Measurements from ENCODE around the gene FBRSL1.

Gene FBRSL1

DNA sequence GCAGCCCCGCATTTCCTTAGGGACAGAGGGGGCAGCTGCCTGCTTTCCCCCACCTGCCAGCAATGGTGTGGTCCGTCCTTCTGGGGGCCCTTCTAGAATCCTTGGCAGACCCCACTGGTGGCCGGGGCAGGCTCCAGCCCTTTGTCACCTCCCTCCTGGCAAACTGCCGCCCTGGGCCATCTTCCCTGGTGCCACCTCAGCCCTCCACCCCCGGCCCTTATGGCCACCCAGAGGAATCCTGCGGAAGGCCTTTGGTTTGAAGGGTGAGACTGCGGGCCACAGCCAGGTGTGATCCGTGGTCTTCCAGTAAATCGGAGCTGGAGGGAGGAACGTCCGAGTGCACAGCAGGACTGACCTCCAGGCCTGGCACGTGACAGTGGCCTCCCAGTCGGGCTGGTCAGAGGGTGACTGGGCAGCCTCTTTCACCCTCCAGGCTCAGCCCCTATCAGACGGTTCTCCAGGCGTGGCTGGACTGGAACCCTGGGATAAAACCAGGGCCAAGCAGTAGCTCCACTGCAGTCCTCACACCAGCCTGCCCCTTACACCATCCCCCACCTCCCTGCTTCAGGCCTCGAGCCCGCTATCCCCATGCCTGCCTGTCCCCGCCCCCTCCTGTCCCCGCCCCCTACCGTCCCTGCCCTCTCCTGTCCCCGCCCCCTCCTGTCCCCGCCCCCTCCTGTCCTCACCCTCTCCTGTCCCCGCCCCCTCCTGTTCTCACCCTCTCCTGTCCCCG is 12.4 kb downstream of the FBRSL1 start:
- Histone ChIP-seq H2AK5ac (ENCODE audit: low read depth, low read length) (peak overlapping the region; percentile 76), H3K36me3 (replicated peaks in 1 of 2; ENCODE audit: control insufficient read depth in 2 of 2, insufficient read depth in 2 of 2, low read length in 2 of 2) (no peaks in the 10 kb centered on the region), H2BK15ac (ENCODE audit: low read length) (peak overlapping the region; percentile 6), H4K91ac (ENCODE audit: low read depth, low read length, poor library complexity) (peak overlapping the region; percentile 5), H3K4ac (ENCODE audit: low read length) (no peak overlapping the region), H2BK5ac (ENCODE audit: low read length) (no peak overlapping the region), H3K4me1 (ENCODE audit: control insufficient read depth in 2 of 2, insufficient read depth in 1 of 2, low read depth in 1 of 2, low read length in 2 of 2) (peaks cover 29 to 35% of the 10 kb centered on the region in 2 donors), H3K4me3 (ENCODE audit: low read length in 2 of 2) (no peak overlapping the region), H3K4me2 (ENCODE audit: insufficient read depth, low read length, poor library complexity, severe bottlenecking) (no peak overlapping the region), H3K18ac (ENCODE audit: low read length) (peak overlapping the region; percentile 52), H3K9me3 (replicated peaks in 1 of 2; ENCODE audit: control insufficient read depth in 2 of 2, insufficient read depth in 1 of 2, low read depth in 1 of 2, low read length in 2 of 2) (no peaks in the 10 kb centered on the region), H3K27me3 (ENCODE audit: control insufficient read depth in 3 of 3, insufficient read depth in 3 of 3, low read depth in 1 of 3, low read length in 3 of 3) (no peaks in the 10 kb centered on the region), H2BK120ac (ENCODE audit: low read depth, low read length) (no peak overlapping the region), H4K8ac (ENCODE audit: low read depth, low read length) (no peak overlapping the region), H3K23ac (ENCODE audit: low read depth, low read length, poor library complexity) (peak overlapping the region; percentile 4), H3K14ac (ENCODE audit: low read length) (no peak overlapping the region), H3K27ac (replicated peaks; ENCODE audit: low read length) (no peak overlapping the region), H2BK12ac (ENCODE audit: low read length) (no peak overlapping the region), H2AFZ (ENCODE audit: low read length) (no peak overlapping the region), H3K79me1 (ENCODE audit: low read depth, low read length) (peaks cover 57% of the 10 kb centered on the region), H3K9ac (ENCODE audit: low read depth, low read length, poor library complexity) (peak overlapping the region; percentile 75)
- DNase-seq (ENCODE audit: low spot score), result peak; percentile 23
- no CpG with 5 or more reads among the region's 24 CpGs for WGBS, 2 donors (ENCODE audit: extremely low coverage in 2 of 2, insufficient read length in 2 of 2, insufficient replicate concordance in 1 of 2)

DNA sequence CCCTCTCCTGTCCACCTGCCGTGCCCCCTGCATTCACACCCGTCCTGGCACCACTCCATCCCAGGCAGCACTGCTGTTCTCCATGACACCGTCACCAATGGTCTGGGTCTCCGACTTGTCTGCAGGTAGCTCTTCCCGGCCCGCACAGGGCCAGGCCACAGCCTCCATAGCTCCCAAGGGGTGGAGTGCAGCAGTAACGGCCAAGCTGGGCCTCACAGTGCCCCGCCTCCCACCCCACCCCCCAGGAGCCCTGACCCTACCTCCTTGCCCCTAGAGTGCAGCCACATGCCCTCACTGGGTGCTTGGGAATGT is 12.9 kb downstream of the FBRSL1 start:
- Histone ChIP-seq H3K18ac (ENCODE audit: low read length) (peak overlapping the region; percentile 85), H2AK5ac (ENCODE audit: low read depth, low read length) (peak overlapping the region; percentile 81), H3K4me2 (ENCODE audit: insufficient read depth, low read length, poor library complexity, severe bottlenecking) (no peak overlapping the region), H2AFZ (ENCODE audit: low read length) (no peak overlapping the region), H3K27ac (replicated peaks; ENCODE audit: low read length) (no peak overlapping the region), H3K9ac (ENCODE audit: low read depth, low read length, poor library complexity) (peak overlapping the region; percentile 44), H3K9me3 (replicated peaks in 1 of 2; ENCODE audit: control insufficient read depth in 2 of 2, insufficient read depth in 1 of 2, low read depth in 1 of 2, low read length in 2 of 2) (no peaks in the 10 kb centered on the region), H3K4me1 (ENCODE audit: control insufficient read depth in 2 of 2, insufficient read depth in 1 of 2, low read depth in 1 of 2, low read length in 2 of 2) (peaks cover 29 to 35% of the 10 kb centered on the region in 2 donors), H2BK120ac (ENCODE audit: low read depth, low read length) (peak overlapping the region; percentile 5), H3K23ac (ENCODE audit: low read depth, low read length, poor library complexity) (no peak overlapping the region), H2BK12ac (ENCODE audit: low read length) (no peak overlapping the region), H4K91ac (ENCODE audit: low read depth, low read length, poor library complexity) (no peak overlapping the region), H3K27me3 (ENCODE audit: control insufficient read depth in 3 of 3, insufficient read depth in 3 of 3, low read depth in 1 of 3, low read length in 3 of 3) (no peaks in the 10 kb centered on the region), H3K79me1 (ENCODE audit: low read depth, low read length) (peaks cover 52% of the 10 kb centered on the region), H4K8ac (ENCODE audit: low read depth, low read length) (no peak overlapping the region), H3K36me3 (replicated peaks in 1 of 2; ENCODE audit: control insufficient read depth in 2 of 2, insufficient read depth in 2 of 2, low read length in 2 of 2) (peaks cover 0 to under 1% of the 10 kb centered on the region in 2 donors), H3K14ac (ENCODE audit: low read length) (no peak overlapping the region), H2BK15ac (ENCODE audit: low read length) (no peak overlapping the region), H2BK5ac (ENCODE audit: low read length) (no peak overlapping the region), H3K4ac (ENCODE audit: low read length) (no peak overlapping the region), H3K4me3 (ENCODE audit: low read length in 2 of 2) (no peak overlapping the region)
- WGBS, 2 donors (ENCODE audit: extremely low coverage in 2 of 2, insufficient read length in 2 of 2, insufficient replicate concordance in 1 of 2), result no CpG with 5 or more reads among the region's 8 CpGs
- DNase-seq (ENCODE audit: low spot score), result no peak

DNA sequence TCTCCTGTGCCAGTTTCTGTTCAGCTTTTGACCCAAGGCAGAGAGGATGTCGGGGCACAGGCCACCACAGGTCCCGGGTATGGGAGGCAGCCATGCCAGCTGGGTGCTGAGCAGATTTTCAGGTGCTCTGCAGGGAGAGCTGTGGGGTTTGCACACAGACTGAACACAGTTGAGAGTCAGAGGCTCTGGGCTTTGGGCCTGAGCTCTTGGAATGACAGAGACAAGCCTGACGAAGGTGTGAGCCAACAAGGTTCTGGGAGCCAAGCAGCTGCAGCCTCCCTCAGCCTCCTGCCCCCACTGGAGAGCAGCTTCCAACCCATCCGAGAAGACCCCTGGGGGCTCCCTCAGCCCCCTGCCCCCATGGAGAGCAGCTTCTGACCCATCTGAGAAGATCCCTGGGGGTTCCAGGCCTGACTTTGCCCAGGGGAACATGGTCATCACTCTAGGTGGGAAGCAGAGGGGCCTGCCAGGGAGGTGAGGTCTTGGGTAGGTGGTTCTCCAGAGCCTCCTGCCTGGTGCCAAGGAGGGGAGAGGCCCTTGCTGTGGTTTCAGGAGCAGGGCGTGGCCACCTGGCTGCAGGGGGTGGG is 13.8 kb downstream of the FBRSL1 start:
- Histone ChIP-seq H2AK5ac (ENCODE audit: low read depth, low read length) (peak overlapping the region; percentile 81), H3K4me3 (ENCODE audit: low read length in 2 of 2) (no peak overlapping the region), H3K18ac (ENCODE audit: low read length) (no peak overlapping the region), H2BK12ac (ENCODE audit: low read length) (peak overlapping the region; percentile 41), H3K4me2 (ENCODE audit: insufficient read depth, low read length, poor library complexity, severe bottlenecking) (no peak overlapping the region), H3K14ac (ENCODE audit: low read length) (peak overlapping the region; percentile 3), H3K23ac (ENCODE audit: low read depth, low read length, poor library complexity) (no peak overlapping the region), H2AFZ (ENCODE audit: low read length) (no peak overlapping the region), H3K9me3 (replicated peaks in 1 of 2; ENCODE audit: control insufficient read depth in 2 of 2, insufficient read depth in 1 of 2, low read depth in 1 of 2, low read length in 2 of 2) (no peaks in the 10 kb centered on the region), H4K91ac (ENCODE audit: low read depth, low read length, poor library complexity) (no peak overlapping the region), H3K4ac (ENCODE audit: low read length) (no peak overlapping the region), H4K8ac (ENCODE audit: low read depth, low read length) (no peak overlapping the region), H3K27ac (replicated peaks; ENCODE audit: low read length) (no peak overlapping the region), H3K27me3 (ENCODE audit: control insufficient read depth in 3 of 3, insufficient read depth in 3 of 3, low read depth in 1 of 3, low read length in 3 of 3) (no peaks in the 10 kb centered on the region), H2BK15ac (ENCODE audit: low read length) (no peak overlapping the region), H3K36me3 (replicated peaks in 1 of 2; ENCODE audit: control insufficient read depth in 2 of 2, insufficient read depth in 2 of 2, low read length in 2 of 2) (peaks cover 2 to 8% of the 10 kb centered on the region in 2 donors), H3K79me1 (ENCODE audit: low read depth, low read length) (peaks cover 44% of the 10 kb centered on the region), H3K9ac (ENCODE audit: low read depth, low read length, poor library complexity) (no peak overlapping the region), H2BK120ac (ENCODE audit: low read depth, low read length) (no peak overlapping the region), H2BK5ac (ENCODE audit: low read length) (no peak overlapping the region), H3K4me1 (ENCODE audit: control insufficient read depth in 2 of 2, insufficient read depth in 1 of 2, low read depth in 1 of 2, low read length in 2 of 2) (peaks cover 29 to 35% of the 10 kb centered on the region in 2 donors)
- WGBS, 2 donors (ENCODE audit: extremely low coverage in 2 of 2, insufficient read length in 2 of 2, insufficient replicate concordance in 1 of 2), result no CpG with 5 or more reads among the region's 5 CpGs
- no peak for DNase-seq (ENCODE audit: low spot score)

DNA sequence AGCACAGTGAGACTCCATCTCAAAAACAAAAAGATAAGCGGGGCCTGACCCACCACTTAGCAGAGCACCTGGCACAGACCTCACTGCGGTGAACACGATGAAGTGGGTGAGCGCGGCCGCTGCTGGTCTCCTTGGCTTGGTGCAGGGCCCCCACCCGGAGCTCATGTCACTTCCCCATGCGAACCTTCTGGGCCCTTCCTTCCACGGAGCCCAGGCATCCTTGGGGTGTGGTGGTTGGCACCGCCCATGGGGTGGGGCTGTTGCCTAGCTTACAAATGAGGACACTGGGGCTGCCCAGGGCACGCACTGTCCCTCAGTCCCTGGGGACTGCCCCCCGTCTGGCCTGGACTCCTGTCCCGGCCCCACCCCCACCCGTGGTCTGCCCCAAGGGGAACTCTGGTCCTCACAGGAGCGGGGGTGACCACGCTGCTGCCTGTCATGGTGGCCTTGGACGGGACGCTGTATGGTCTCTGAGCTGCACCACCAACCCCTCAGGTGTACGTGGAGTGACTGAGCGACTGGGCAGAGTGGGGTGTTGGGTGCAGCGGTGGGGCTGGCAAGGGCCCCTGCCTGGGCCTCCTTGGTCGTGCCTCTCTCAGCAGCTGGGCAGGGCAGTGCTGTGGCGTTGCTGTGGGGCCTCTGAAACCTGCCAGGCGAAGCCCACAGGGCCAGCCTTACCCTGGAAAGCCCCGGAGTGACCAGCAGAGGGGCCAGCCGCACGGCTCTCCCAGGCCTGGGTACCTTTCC is 15.3 kb downstream of the FBRSL1 start:
- no peak for DNase-seq (ENCODE audit: low spot score)
- no peaks in the 10 kb centered on the region for H3K27me3 ChIP-seq (ENCODE audit: control insufficient read depth in 3 of 3, insufficient read depth in 3 of 3, low read depth in 1 of 3, low read length in 3 of 3)

More for the DNA sequence above, 15.3 kb downstream of the FBRSL1 start:
- Histone ChIP-seq H2BK120ac (ENCODE audit: low read depth, low read length) (no peak overlapping the region), H3K18ac (ENCODE audit: low read length) (peak overlapping the region; percentile 19), H2AK5ac (ENCODE audit: low read depth, low read length) (peak overlapping the region; percentile 52), H3K27ac (replicated peaks; ENCODE audit: low read length) (no peak overlapping the region), H3K4ac (ENCODE audit: low read length) (no peak overlapping the region), H2BK15ac (ENCODE audit: low read length) (no peak overlapping the region), H3K9me3 (replicated peaks in 1 of 2; ENCODE audit: control insufficient read depth in 2 of 2, insufficient read depth in 1 of 2, low read depth in 1 of 2, low read length in 2 of 2) (no peaks in the 10 kb centered on the region), H3K79me1 (ENCODE audit: low read depth, low read length) (peaks cover 36% of the 10 kb centered on the region), H3K23ac (ENCODE audit: low read depth, low read length, poor library complexity) (peak overlapping the region; percentile 31), H3K4me3 (ENCODE audit: low read length in 2 of 2) (no peak overlapping the region), H3K14ac (ENCODE audit: low read length) (peak overlapping the region; percentile 71), H3K4me1 (ENCODE audit: control insufficient read depth in 2 of 2, insufficient read depth in 1 of 2, low read depth in 1 of 2, low read length in 2 of 2) (peaks cover 29 to 35% of the 10 kb centered on the region in 2 donors), H2BK12ac (ENCODE audit: low read length) (no peak overlapping the region), H4K8ac (ENCODE audit: low read depth, low read length) (no peak overlapping the region), H2AFZ (ENCODE audit: low read length) (no peak overlapping the region), H3K9ac (ENCODE audit: low read depth, low read length, poor library complexity) (no peak overlapping the region), H2BK5ac (ENCODE audit: low read length) (no peak overlapping the region), H4K91ac (ENCODE audit: low read depth, low read length, poor library complexity) (no peak overlapping the region), H3K36me3 (replicated peaks in 1 of 2; ENCODE audit: control insufficient read depth in 2 of 2, insufficient read depth in 2 of 2, low read length in 2 of 2) (peaks cover 2 to 11% of the 10 kb centered on the region in 2 donors), H3K4me2 (ENCODE audit: insufficient read depth, low read length, poor library complexity, severe bottlenecking) (no peak overlapping the region)
- no CpG with 5 or more reads among the region's 27 CpGs for WGBS, 2 donors (ENCODE audit: extremely low coverage in 2 of 2, insufficient read length in 2 of 2, insufficient replicate concordance in 1 of 2)
